Measurements from ENCODE around the gene ELFN2.

Gene ELFN2

GRCh38 chr22:37375801-37376200, 51.5 kb downstream of the ELFN2 start:
- TF ChIP-seq, protein P1, sequence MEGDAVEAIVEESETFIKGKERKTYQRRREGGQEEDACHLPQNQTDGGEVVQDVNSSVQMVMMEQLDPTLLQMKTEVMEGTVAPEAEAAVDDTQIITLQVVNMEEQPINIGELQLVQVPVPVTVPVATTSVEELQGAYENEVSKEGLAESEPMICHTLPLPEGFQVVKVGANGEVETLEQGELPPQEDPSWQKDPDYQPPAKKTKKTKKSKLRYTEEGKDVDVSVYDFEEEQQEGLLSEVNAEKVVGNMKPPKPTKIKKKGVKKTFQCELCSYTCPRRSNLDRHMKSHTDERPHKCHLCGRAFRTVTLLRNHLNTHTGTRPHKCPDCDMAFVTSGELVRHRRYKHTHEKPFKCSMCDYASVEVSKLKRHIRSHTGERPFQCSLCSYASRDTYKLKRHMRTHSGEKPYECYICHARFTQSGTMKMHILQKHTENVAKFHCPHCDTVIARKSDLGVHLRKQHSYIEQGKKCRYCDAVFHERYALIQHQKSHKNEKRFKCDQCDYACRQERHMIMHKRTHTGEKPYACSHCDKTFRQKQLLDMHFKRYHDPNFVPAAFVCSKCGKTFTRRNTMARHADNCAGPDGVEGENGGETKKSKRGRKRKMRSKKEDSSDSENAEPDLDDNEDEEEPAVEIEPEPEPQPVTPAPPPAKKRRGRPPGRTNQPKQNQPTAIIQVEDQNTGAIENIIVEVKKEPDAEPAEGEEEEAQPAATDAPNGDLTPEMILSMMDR (IDR thresholded peaks at IDR 0.05; ENCODE audit: low read depth, low read length, missing control alignments) = no peak
- H3K4me3 ChIP-seq (replicated peaks; ENCODE audit: low read depth, low read length) = no peak overlapping the region
- DNase-seq (ENCODE audit: extremely low read depth, low read depth) = no peak

- TF ChIP-seq, protein P1 (IDR thresholded peaks at IDR 0.05; ENCODE audit: low read depth, low read length, missing control alignments) = no peak
- no peak overlapping the region for H3K4me3 ChIP-seq (replicated peaks; ENCODE audit: low read depth, low read length)
- DNase-seq (ENCODE audit: extremely low read depth, low read depth) = no peak
These were observed 52.7 kb downstream of the ELFN2 start for GRCh38 chr22:37374571-37374970.

- H3K4me3 ChIP-seq (replicated peaks; ENCODE audit: low read depth, low read length) = no peak overlapping the region
- TF ChIP-seq, protein P1 (IDR thresholded peaks at IDR 0.05; ENCODE audit: low read depth, low read length, missing control alignments) = no peak
- no peak for DNase-seq (ENCODE audit: extremely low read depth, low read depth)
These were observed 53.8 kb downstream of the ELFN2 start for GRCh38 chr22:37373451-37373850.

DNA sequence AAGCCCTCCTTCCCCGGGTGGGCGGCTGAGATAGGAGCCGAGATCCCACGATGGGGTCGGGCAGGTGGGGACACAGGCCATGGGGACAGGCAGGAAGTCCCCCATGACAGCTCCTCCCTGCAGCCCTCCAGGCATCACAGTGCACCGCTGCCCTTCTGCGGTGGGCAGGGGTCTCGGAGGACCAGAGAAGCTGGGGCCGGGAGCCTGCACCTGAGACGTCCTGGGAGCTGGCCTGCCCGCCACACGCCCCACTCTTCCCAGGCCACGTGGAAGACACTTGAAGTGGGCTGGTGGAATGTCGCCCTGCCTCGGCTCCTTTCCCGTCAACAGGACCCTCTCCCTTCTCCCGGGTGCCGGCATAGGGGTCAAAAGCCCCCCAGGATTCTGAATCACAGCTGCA, 55.4 kb downstream of the ELFN2 start:
- H3K4me3 ChIP-seq (replicated peaks; ENCODE audit: low read depth, low read length) = no peak overlapping the region
- no peak for DNase-seq (ENCODE audit: extremely low read depth, low read depth)
- TF ChIP-seq, protein P1 (IDR thresholded peaks at IDR 0.05; ENCODE audit: low read depth, low read length, missing control alignments) = no peak

- H3K4me3 ChIP-seq (replicated peaks; ENCODE audit: low read depth, low read length) = no peak overlapping the region
- TF ChIP-seq, protein P1 (IDR thresholded peaks at IDR 0.05; ENCODE audit: low read depth, low read length, missing control alignments) = no peak
- DNase-seq (ENCODE audit: extremely low read depth, low read depth) = no peak
These were observed 55.8 kb downstream of the ELFN2 start for GRCh38 chr22:37371491-37371890.

DNA sequence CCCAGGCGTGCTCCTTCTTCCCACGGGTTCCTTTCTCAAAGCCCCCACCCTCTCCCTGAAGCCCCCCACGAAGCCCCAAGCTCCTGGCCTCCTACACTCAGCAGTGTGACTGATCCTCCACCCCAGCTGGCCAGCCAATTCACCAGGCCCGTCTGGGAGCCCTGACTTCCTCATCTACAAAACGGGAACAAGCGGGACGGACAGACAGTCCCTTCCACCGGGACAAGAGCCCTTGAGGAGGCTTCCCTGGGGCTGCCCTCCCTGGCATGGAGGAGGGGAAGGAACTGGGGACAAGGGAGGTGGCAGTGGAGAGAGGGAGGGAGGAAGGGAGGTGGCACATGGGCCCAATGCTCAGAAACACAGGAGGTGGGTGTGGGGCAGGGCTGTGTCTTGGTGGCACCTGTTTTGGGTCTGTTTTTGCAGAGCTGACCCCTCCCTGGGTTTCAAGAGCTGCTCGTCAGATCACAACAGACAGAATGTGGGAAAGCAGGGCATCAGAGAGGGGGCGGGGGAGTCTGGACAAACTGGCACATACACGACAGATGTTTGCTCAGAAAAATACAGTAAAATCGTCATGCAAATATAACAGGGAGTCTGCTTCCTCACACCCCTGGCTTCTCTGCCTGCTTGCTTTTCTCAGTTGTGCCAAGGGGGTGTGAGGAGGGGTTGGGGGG, 56.8 kb downstream of the ELFN2 start:
- no peak overlapping the region for H3K4me3 ChIP-seq (replicated peaks; ENCODE audit: low read depth, low read length)
- TF ChIP-seq, protein P1 (IDR thresholded peaks at IDR 0.05; ENCODE audit: low read depth, low read length, missing control alignments) = no peak
- DNase-seq (ENCODE audit: extremely low read depth, low read depth) = no peak

DNA sequence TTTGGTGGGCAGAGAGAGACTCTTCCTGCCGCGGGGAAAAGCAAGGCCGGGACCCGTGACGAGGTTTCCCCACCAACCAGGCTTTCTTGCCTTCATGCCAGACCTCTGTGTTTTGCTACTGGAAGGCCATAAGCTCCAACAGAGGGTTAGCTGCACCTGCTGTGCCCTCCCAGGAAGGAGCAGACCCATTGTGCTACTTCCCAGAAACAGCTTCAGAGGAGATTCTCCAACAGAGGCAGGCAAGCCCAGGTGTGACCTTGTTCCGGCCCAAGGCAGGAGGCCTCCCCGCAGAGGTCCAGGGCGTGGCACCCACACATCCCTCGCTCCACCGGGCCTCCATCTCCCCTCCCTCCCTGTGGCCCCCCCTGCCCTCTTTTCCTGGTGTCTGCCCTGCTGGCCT, 57.8 kb downstream of the ELFN2 start:
- DNase-seq (ENCODE audit: extremely low read depth, low read depth) = no peak
- TF ChIP-seq, protein P1 (IDR thresholded peaks at IDR 0.05; ENCODE audit: low read depth, low read length, missing control alignments) = no peak

More for the DNA sequence above, 57.8 kb downstream of the ELFN2 start:
- no peak overlapping the region for H3K4me3 ChIP-seq (replicated peaks; ENCODE audit: low read depth, low read length)
